AG04449 (cell line): Measurements from ENCODE around the gene COX6B2.

Source experiments
- CTCF ChIA-PET: fragments of 350-600 bp; formaldehyde crosslinking; extraction: SDS; loops from one replicate; lab custom pipeline; 2021; ENCODE audit warnings: antibody characterized with exemption; lab: Yijun Ruan, JAX
- POLR2A ChIA-PET: fragments of 400-600, 350-600 bp; formaldehyde crosslinking; extraction: SDS; loops from one replicate; lab custom pipeline; 2020; ENCODE audit warnings: antibody characterized with exemption, inconsistent platforms; lab: Yijun Ruan, JAX
- DNase-seq: peaks from one replicate; pipeline ENCODE4 v3.0.0-alpha.2; 2010; ENCODE audit warnings: low read depth, low spot score
- H3K4me3 ChIP-seq: 2 replicates; pipeline ENCODE4 v1.5.1; 2011; ENCODE audit warnings: low read depth, mild to moderate bottlenecking, control low read depth, low read length
- CTCF ChIP-seq: IDR thresholded peaks from one replicate; pipeline ENCODE4 v1.5.1; 2011; ENCODE audit warnings: mild to moderate bottlenecking, moderate library complexity, low read length, control low read depth, inconsistent platforms; ENCODE audit not compliant: insufficient read depth; ENCODE audit errors: missing control alignments

The COX6B2 gene

GRCh38 chr19:55352040-55352439, 2.5 kb downstream of the COX6B2 start:
- no peak for TF ChIP-seq CTCF
- ChIA-PET POLR2A (no interaction called here), CTCF (no interaction called here)
- H3K4me3 ChIP-seq, result no peak overlapping the region
- DNase-seq, result no peak

- TF ChIP-seq CTCF, result no peak
- no peak overlapping the region for H3K4me3 ChIP-seq
- CTCF ChIA-PET, result interaction anchor here (1.0 to 1.7 kb wide), 3 partner anchors 12 to 49 kb away, joined by 3 to 9 read pairs (median 6); partner anchors contain the start of gene KMT5C
- no peak for DNase-seq
- POLR2A ChIA-PET, result interaction anchor here (0.6 to 3.3 kb wide), 3 partner anchors 11 to 14 kb away, joined by 3 to 14 read pairs (median 3); partner anchors contain the start of gene KMT5C
Observed at GRCh38 chr19:55350620-55351315, 3.8 kb downstream of the COX6B2 start.

- ChIA-PET POLR2A (interaction anchor here (3.3 kb wide), 1 partner anchor 9 kb away, joined by 14 read pairs; the partner anchor contains the start of gene KMT5C), CTCF (interaction anchor here (1.1 kb wide), 1 partner anchor 9 kb away, joined by 5 read pairs; no protein-coding TSS in a partner anchor)
- TF ChIP-seq CTCF, result no peak
- no peak for DNase-seq
- no peak overlapping the region for H3K4me3 ChIP-seq
Observed at GRCh38 chr19:55348317-55349034, 6.0 kb downstream of the COX6B2 start.

GRCh38 chr19:55347442-55348009, 7.0 kb downstream of the COX6B2 start:
- no peak for DNase-seq
- no peak for TF ChIP-seq CTCF

GRCh38 chr19:55346725-55347441, 7.6 kb downstream of the COX6B2 start:
- POLR2A ChIA-PET, result interaction anchor here (3.3 kb wide), 1 partner anchor 7 kb away, joined by 14 read pairs; the partner anchor contains the start of gene KMT5C
- no peak for DNase-seq
- H3K4me3 ChIP-seq, result no peak overlapping the region
- no peak for TF ChIP-seq CTCF
- CTCF ChIA-PET, result no interaction called here

More at GRCh38 chr19:55347442-55348009, 7.0 kb downstream of the COX6B2 start:
- ChIA-PET CTCF (no interaction called here), POLR2A (interaction anchor here (3.3 kb wide), 1 partner anchor 8 kb away, joined by 14 read pairs; the partner anchor contains the start of gene KMT5C)
- no peak overlapping the region for H3K4me3 ChIP-seq
